ENCODE measurements around the gene TXNL4B.

- TF ChIP-seq CTCF (IDR thresholded peaks at IDR 0.05) (no peak), ZFX (IDR thresholded peaks at IDR 0.05; ENCODE audit: borderline replicate concordance) (no peak)
Observed at GRCh38 chr16:72055911-72056310, 37.5 kb downstream of the TXNL4B start.

Measured in 22Rv1 (cell line).